ENCODE results near the gene THAP7.
"Not testable (repeated sequence)": the region's sequence is repeated elsewhere in the genome, so short reads cannot be mapped to it uniquely, and the experiment has no call there.

Gene THAP7

GRCh38 chr22:21009208-21009607 lies 7.3 kb upstream of the THAP7 start:
- not testable (repeated sequence) for H3K4me3 Mint-ChIP-seq; H3K4me1 Mint-ChIP-seq (ENCODE audit: low read depth); H3K27ac Mint-ChIP-seq; H3K27me3 Mint-ChIP-seq; H3K9me3 Mint-ChIP-seq (ENCODE audit: low read depth); H3K36me3 Mint-ChIP-seq

- Mint-ChIP-seq H3K27me3 (no peaks in the 10 kb centered on the region), H3K4me3 (peak overlapping the region; percentile 97), H3K36me3 (no peaks in the 10 kb centered on the region), H3K9me3 (ENCODE audit: low read depth) (no peaks in the 10 kb centered on the region), H3K4me1 (ENCODE audit: low read depth) (peaks cover 22% of the 10 kb centered on the region), H3K27ac (peak overlapping the region; percentile 22)
These were observed 1.9 kb upstream of the THAP7 start for GRCh38 chr22:21003782-21004181.

- Mint-ChIP-seq H3K27me3 (no peaks in the 10 kb centered on the region), H3K4me1 (ENCODE audit: low read depth) (peaks cover 22% of the 10 kb centered on the region), H3K36me3 (no peaks in the 10 kb centered on the region), H3K9me3 (ENCODE audit: low read depth) (no peaks in the 10 kb centered on the region), H3K27ac (peak overlapping the region; percentile 99), H3K4me3 (peak overlapping the region; percentile 97)
These were observed 824 bp downstream of the THAP7 start for GRCh38 chr22:21000987-21001600.

GRCh38 chr22:21000207-21000986 lies 1.5 kb downstream of the THAP7 start:
- Mint-ChIP-seq H3K27ac (peak overlapping the region; percentile 99), H3K4me3 (peak overlapping the region; percentile 97), H3K4me1 (ENCODE audit: low read depth) (peaks cover 22% of the 10 kb centered on the region), H3K27me3 (no peaks in the 10 kb centered on the region), H3K9me3 (ENCODE audit: low read depth) (no peaks in the 10 kb centered on the region), H3K36me3 (no peaks in the 10 kb centered on the region)

GRCh38 chr22:20999350-21000206 lies 2.3 kb downstream of the THAP7 start:
- Mint-ChIP-seq H3K27ac (peak overlapping the region; percentile 99), H3K36me3 (no peaks in the 10 kb centered on the region)

DNA sequence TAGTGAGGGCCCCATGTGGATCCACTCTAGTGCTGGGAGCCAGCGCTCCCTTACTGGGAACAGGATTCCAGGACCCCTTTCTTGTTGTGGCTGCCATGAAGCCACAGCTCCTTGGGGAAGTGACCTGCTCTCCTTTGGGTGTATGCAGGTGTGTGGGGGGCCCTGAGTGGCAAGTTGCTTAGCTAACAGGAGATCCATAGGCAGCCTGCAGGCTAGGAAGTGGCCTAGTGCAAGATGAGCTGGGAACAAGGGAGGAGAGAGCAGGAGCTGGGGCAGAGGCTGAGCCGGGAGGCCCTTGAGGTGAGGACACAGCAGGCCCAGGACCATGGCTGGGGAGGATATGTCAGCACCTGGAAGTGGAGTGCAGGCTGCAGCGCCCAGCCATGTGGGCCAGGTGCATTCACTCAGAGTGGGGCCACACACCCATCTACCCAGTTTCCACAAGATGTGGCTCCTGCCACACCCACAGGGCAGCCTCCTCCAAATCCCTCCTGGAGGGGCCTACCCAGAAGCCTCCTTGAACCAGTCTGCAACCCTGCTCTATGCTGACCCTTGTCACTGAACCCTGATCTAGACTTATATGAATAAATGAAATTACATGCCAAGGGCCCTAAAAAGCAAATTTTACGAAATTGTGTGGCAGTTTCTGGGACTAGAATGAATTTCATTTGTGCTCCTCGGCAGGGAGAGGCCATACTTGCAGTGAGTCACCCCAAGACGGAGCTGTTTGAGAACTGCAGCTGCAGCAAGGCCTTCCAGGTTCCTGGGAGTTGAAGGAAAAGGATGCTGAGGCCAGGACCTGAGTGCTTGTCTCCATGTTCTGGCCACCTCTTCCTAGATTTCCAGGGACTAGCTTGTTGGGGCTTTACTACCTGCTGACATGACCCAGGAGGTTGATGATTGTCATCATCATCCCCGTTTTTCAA lies 3.2 kb downstream of the THAP7 start:
- H3K4me1 Mint-ChIP-seq (ENCODE audit: low read depth), result peaks cover 21% of the 10 kb centered on the region
- peak overlapping the region; percentile 56 for H3K4me3 Mint-ChIP-seq
- H3K9me3 Mint-ChIP-seq (ENCODE audit: low read depth), result no peaks in the 10 kb centered on the region

More at GRCh38 chr22:20999350-21000206, 2.3 kb downstream of the THAP7 start:
- Mint-ChIP-seq H3K4me3 (peak overlapping the region; percentile 97), H3K27me3 (no peaks in the 10 kb centered on the region), H3K9me3 (ENCODE audit: low read depth) (no peaks in the 10 kb centered on the region), H3K4me1 (ENCODE audit: low read depth) (peaks cover 22% of the 10 kb centered on the region)

GRCh38 chr22:20997536-20998257 lies 4.2 kb downstream of the THAP7 start:
- no peak overlapping the region for H3K4me3 Mint-ChIP-seq
- no peaks in the 10 kb centered on the region for H3K36me3 Mint-ChIP-seq
- H3K4me1 Mint-ChIP-seq (ENCODE audit: low read depth), result peaks cover 12% of the 10 kb centered on the region
- no peak overlapping the region for H3K27ac Mint-ChIP-seq
- H3K9me3 Mint-ChIP-seq (ENCODE audit: low read depth), result no peaks in the 10 kb centered on the region
- H3K27me3 Mint-ChIP-seq, result no peaks in the 10 kb centered on the region

More for the DNA sequence above, 3.2 kb downstream of the THAP7 start:
- no peaks in the 10 kb centered on the region for H3K27me3 Mint-ChIP-seq
- H3K27ac Mint-ChIP-seq, result peak overlapping the region; percentile 41
- H3K36me3 Mint-ChIP-seq, result no peaks in the 10 kb centered on the region

- Mint-ChIP-seq H3K4me1 (ENCODE audit: low read depth) (peaks cover 10% of the 10 kb centered on the region), H3K4me3 (no peak overlapping the region), H3K36me3 (no peaks in the 10 kb centered on the region), H3K9me3 (ENCODE audit: low read depth) (no peaks in the 10 kb centered on the region), H3K27ac (no peak overlapping the region), H3K27me3 (no peaks in the 10 kb centered on the region)
These were observed 5.1 kb downstream of the THAP7 start for GRCh38 chr22:20996598-20997535.

GRCh38 chr22:20996031-20996410 lies 5.9 kb downstream of the THAP7 start:
- peak overlapping the region; percentile 46 for H3K27ac Mint-ChIP-seq
- H3K4me3 Mint-ChIP-seq, result no peak overlapping the region
- peaks cover 8% of the 10 kb centered on the region for H3K4me1 Mint-ChIP-seq (ENCODE audit: low read depth)
- no peaks in the 10 kb centered on the region for H3K27me3 Mint-ChIP-seq
- H3K36me3 Mint-ChIP-seq, result no peaks in the 10 kb centered on the region
- no peaks in the 10 kb centered on the region for H3K9me3 Mint-ChIP-seq (ENCODE audit: low read depth)

DNA sequence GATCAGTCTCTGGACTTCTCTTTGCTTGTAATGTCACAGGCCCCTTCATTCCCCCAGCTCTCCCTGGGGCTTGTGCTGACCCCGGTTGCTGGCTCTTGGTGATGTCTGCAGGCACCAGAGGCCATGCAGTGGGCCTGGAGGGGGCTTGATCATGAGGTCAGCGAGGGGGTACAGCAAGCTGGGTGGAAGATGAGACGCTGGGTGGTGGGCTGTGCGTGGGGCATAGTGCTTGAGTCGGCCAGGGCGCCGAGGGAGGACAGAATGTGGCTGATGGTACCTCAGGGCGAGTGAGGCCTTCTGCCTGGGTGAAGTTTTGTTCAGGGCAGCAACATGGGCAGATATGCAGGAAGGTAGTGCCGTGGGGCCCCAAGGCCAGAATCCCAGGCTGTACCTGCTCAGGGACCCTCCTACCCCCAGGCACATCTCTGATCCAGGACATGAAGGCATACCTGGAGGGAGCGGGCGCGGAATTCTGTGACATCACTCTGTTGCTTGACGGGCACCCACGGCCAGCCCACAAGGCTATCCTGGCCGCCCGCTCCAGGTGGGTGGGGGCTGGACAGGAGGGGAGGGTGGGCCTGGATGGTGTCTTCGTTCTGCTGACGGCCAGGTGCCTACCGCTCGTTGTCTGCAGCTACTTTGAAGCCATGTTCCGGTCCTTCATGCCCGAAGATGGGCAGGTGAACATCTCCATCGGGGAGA lies 6.4 kb downstream of the THAP7 start:
- peaks cover 6% of the 10 kb centered on the region for H3K4me1 Mint-ChIP-seq (ENCODE audit: low read depth)
- no peaks in the 10 kb centered on the region for H3K9me3 Mint-ChIP-seq (ENCODE audit: low read depth)
- H3K4me3 Mint-ChIP-seq, result no peak overlapping the region
- H3K27me3 Mint-ChIP-seq, result no peaks in the 10 kb centered on the region
- H3K27ac Mint-ChIP-seq, result no peak overlapping the region
- H3K36me3 Mint-ChIP-seq, result no peaks in the 10 kb centered on the region

GRCh38 chr22:20994902-20995241 lies 7.0 kb downstream of the THAP7 start:
- Mint-ChIP-seq H3K27me3 (no peaks in the 10 kb centered on the region), H3K27ac (no peak overlapping the region), H3K4me1 (ENCODE audit: low read depth) (peaks cover 5% of the 10 kb centered on the region), H3K4me3 (no peak overlapping the region), H3K9me3 (ENCODE audit: low read depth) (no peaks in the 10 kb centered on the region), H3K36me3 (no peaks in the 10 kb centered on the region)

DNA sequence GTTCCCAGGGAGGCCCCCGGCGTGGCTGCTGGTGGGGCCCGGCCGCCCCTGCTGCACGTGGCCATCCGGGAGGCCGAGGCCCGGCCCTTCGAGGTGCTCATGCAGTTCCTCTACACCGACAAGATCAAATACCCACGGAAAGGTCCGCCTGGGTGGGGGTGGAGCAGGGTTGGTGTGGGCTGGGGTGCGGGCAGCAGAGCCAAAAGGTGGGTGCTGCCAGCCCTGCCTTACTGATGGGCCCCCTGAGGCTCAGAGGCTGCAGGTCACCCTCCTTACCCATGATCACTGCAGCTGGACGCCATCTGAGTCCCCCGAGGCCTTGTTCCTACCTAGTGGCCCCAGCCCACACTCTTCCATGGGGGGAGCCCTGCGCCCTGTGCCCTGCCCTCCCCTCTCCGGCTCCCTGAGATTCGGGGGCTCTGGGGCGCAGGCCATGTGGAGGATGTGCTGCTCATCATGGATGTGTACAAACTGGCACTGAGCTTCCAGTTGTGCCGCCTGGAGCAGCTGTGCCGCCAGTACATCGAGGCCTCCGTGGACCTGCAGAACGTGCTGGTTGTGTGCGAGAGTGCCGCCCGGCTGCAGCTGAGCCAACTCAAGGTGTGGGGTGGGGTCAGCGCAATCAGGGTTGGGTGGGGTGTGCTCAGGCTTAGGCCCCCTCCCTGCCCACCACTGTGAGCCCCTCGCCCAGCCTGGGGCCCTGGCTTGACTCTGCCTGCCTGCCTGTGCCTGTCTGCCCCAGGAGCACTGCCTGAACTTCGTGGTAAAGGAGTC lies 7.6 kb downstream of the THAP7 start:
- Mint-ChIP-seq H3K27ac (no peak overlapping the region), H3K9me3 (ENCODE audit: low read depth) (no peaks in the 10 kb centered on the region), H3K36me3 (no peaks in the 10 kb centered on the region), H3K4me3 (no peak overlapping the region), H3K4me1 (ENCODE audit: low read depth) (peaks cover 7% of the 10 kb centered on the region), H3K27me3 (no peaks in the 10 kb centered on the region)
